GM18511 (cell line): ENCODE measurements around the gene EHBP1.
"Not testable (repeated sequence)": the region's sequence is repeated elsewhere in the genome, so short reads cannot be mapped to it uniquely, and the experiment has no call there.

Source experiments
- ATAC-seq: cut with Tn5 transposase; IDR thresholded peaks from one replicate; pipeline ENCODE4 v1.9.1; 2021; ENCODE audit warnings: mild to moderate bottlenecking, moderate library complexity; ENCODE audit not compliant: unreplicated experiment

Gene EHBP1

DNA sequence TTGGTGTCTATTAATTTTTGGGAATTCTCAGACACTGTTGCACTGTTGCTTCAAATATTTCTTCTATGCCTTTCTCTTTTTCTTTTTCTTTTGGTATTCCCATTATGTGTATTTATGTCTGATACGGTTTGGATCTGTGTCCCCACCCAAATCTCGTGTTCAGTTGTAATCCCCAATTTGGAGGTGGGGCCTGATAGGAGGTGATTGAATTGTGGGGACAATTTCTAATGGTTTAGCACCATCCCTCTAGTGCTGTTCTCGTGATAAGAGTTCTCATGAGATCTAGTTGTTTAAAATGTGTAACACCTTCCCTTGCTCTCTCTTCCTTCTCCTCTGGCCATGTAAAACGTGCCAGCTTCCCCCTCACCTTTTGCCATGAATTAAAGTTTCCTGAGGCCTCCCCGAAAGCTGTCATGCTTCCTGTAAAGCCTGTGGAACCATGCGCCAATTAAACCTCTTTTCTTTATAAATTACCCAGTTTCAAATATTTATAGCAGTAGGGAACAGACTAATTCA, 26.8 kb downstream of the EHBP1 start:
- no peak for ATAC-seq

DNA sequence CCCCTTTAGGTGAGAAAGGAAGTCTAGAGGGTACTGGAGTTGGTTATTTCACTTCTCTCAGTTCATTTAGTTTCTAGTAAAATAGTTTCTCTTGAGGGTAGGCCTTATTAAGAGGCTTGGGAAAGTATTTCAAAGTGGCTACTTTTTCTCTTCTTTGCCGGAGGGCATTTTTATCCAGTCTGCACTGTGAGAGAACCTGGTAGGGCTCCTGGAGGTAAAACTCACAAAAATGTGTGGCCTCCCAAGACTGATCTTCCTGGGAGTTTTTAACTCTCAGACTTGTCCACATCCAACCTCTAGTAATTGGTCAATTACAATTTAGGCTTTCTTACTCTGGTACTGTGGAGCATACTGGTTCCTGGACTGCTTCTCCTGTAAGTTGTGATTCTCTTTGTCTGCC, 28.0 kb downstream of the EHBP1 start:
- no peak for ATAC-seq

DNA sequence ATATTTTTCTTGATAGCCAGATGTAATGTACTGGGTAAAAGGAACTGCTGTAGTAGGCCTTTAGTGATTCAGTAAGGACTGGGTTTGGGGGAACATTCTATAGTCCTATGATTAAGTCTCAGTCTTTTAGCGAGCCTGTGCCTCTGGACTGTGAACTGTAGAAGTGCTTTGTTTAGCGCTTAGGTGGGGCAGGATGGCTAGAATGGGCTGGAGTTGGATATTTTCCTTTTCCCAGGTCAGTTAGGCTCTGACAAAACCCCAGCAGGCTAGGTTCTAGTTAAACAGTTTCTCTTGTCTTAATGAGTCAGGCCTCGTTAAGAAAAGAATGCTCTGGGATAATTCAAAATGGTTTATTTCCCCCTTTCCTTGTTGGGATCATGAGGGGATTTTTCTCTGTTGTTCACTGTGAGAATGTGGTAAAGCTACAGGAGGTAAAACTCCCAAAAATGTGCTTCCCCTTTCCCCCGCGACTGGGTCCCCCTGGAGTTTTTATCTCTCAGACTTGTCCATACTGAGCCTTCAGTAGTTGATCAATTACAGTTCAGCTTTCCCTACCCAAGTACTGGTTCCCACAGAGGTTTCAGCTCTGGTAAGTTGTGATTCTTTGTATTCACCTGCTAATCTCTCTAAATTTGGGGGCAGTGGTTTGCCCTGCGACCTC, 31.5 kb downstream of the EHBP1 start:
- ATAC-seq, result peak; percentile 44

DNA sequence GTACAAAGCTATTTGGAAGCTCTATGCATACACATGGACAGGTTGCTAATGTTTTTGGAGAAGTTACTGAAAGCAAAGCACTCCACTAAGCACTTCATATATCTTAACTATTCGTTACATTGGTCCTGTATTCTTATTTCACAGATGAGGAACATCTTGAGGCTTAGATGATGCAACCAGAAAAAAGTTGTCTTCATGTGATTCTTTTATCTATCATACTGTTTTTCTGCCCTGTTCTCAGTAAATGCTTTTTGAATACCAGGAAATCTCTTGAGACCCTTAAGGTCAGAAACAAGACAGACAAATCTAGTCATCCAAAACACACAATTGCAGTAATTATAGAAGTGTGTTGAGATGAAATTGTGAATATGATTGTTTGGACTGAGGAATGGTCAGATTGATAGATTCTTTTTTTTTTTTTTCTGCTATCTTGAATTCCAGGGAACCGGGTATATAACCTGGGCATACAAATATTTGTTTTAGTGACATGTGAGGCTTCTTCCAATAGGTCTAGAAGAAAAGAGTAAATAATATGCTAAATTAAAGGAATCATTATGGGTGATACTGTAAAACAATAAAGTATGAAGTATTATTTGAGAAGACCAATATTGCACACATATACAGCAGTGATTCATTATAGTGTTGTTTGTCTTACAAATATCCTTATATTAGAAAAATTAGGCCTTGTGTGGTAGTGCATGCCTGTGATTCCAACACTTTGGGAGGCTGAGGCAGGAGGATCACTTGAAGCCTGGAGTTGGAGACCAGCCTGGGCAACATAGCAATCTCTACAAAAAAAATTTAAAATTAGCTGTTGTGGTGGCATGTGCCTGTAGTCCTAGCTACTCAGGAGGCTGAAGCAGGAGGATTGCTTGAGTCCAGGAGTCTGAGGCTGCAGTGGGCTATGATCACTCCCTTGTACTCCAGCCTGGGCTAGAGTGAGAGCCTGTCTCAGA, 33.7 kb downstream of the EHBP1 start:
- ATAC-seq, result no peak

DNA sequence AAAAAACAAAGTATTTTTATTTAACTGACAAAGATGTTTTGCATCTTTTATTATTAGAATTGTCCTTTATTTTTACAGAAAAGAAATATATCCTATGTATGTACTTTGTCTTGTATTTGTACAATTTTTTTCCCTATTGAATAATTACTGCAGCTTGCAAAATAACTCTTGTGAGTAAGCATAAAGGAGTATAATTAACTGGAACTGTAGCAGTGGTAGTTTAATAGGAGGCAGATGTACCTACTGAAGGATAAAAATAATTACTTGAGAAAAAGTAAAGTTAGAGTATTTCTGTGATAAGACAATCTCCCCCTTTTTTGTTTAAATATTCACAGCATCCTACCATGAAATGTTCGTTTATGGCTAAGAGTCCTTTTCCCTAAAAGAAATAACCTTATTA, 34.7 kb downstream of the EHBP1 start:
- no peak for ATAC-seq

DNA sequence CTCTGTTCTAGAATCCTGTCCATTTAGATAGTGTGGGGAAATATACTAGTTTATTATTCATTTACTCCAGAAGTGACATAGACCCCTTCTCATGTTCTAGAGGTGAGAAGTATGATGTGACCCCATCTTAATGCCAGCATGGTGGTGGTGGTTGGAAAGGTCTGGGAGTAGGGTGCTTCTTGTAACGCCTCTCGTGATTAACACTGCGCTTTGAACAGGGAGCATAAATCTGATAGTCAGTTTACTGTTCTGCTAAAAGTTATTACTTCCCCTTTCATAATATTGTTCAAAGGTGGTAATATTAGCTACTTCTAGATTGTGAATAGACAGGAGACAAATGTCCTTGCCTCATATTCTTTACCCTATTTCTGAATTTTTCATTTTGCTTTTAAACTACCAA, 35.6 kb downstream of the EHBP1 start:
- ATAC-seq, result no peak

DNA sequence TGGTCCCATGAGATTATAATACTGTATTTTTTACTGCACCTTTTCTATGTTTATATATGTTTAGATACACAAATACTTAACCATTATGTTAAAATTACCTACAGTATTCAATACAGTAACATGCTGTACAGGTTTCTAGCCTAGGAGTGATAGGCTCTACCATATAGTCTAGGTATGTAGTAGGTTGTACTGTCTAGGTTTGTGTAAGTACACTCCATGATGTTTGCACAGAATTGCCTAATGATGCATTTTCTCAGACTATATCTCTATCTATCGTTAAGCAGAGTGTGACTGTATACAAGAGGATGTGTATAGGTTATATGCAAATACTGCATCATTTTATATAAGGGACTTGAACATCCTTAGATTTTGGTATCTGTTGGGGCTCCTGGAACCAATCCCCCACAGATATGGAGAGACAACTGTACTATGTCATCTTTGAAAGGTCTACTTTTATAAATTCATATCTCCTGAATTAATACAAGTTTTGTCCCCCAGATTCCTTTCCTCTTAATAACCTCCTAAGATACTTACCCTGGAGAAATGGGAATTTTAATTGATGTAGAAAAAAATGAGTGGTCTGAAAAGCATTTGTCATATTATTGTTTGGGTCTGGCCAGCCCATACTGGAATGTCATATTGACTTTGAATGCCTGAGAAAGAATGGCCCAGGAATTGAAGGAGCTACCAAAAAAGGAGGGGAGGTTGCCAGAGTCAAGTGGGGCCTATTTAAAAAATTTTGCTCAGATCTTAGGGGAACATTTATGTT, 36.6 kb downstream of the EHBP1 start:
- no peak for ATAC-seq

DNA sequence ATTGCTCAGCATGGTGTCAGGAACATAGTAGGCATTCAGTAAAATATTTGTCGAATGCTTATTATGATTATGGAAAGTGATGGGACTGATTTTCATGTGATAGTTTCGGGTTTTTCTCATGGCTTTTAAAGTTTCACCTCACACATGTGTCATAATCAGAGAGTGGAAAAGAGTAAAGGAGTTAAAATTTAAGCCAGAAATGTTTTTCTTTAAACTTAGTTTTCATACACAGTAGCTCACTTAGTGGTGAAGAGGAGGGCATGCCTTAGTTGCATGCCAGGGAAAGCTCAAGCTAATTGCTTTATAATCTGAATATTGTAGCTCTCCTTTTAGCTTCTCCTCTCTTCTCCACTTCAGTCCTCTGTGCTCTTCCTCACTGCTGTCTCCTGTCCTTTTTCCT, 38.0 kb downstream of the EHBP1 start:
- ATAC-seq, result peak; percentile 61

DNA sequence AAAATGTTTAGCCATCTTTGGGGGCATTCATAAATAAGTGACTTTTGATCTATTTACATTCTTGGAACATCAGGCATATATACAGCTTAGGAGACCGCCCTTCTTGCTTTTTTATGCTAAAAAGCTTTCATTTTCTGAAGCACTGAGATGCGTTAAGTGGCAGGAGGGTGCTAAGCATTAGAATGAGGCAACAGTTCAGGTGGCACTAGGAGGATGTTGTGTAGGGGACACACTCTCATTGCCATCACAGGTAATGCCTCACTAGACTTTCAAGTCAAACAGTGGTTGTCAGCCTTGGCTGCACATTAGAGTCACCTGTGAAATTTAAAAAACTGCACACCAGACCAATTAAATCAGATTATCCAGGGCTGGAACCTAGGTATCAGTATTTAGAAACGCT, 39.1 kb downstream of the EHBP1 start:
- ATAC-seq, result no peak

DNA sequence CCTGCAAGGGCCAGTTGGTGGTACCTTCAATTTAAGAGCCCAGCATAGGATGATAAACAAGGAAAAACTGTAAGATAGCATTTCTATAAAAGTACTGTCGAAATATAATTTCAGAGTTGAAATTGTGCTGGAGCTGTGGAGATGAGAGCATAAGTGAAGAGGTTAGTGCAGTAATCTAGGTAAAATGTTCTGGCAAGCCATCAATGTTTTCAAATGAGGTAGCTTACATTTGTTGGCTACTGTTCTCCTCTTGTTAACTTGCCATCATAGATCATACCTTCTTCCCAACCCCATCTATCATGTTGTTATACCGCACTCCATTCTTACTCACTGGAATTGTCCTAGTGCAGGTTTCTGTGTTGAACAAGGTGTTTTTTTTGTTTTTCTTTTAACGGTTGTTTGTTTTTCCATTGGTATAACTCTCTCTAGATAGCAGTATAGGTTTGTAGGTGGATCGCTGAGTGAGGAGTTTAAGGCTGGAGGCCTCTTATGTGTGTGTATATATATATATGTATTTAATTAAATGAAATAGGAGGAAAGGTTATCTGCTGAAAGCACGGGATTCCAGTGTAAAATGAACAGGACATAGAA, 40.5 kb downstream of the EHBP1 start:
- ATAC-seq, result no peak

DNA sequence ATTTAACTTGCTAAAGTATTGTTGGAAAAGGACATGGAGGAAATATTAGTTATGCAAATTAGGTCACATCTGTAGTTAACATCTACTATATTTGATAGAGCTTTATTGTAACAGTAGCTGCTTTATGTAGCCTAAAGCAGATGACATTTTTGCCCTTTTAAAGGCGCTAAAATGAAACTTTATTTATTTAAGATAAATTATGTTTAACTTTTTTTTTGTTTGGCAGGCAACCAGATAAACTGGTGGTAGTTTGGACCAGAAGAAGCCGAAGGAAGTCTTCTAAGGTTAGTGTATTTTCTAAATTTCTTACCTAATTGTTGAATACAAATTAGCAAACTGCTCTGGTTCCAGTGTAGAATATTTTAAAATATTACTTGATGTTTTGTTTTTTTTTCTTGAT, 41.7 kb downstream of the EHBP1 start:
- ATAC-seq, result no peak

DNA sequence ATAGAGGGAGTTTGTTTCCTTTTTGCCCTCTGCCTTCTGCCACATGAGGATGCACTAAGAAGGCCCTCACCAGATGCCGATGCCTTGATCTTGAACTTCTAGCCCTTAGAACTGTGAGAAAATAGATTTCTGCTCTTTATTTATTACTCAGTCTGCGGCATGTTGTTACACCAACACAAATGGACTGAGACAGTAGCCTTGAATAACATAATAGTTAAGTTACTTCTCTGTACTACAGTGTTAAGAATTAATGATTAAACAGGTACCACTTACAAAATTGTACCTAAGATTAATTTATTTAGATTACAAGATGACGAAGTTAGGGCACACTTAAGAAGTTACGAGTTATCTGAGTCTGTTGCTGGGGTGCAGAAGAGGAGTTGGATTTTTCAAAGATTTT, 42.4 kb downstream of the EHBP1 start:
- ATAC-seq, result no peak

DNA sequence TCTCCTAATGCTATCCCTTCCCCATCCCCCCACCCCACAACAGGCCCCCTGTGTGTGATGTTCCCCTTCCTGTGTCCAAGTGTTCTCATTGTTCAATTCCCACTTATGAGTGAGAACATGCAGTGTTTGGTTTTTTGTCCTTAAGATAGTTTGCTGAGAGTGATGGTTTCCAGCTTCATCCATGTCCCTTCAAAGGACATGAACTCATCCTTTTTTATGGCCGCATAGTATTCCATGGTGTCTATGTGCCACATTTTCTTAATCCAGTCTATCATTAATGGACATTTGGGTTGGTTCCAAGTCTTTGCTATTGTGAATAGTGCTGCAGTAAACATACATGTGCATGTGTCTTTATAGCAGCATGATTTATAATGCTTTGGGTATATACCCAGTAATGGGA, 43.6 kb downstream of the EHBP1 start:
- ATAC-seq, result not testable (repeated sequence)

DNA sequence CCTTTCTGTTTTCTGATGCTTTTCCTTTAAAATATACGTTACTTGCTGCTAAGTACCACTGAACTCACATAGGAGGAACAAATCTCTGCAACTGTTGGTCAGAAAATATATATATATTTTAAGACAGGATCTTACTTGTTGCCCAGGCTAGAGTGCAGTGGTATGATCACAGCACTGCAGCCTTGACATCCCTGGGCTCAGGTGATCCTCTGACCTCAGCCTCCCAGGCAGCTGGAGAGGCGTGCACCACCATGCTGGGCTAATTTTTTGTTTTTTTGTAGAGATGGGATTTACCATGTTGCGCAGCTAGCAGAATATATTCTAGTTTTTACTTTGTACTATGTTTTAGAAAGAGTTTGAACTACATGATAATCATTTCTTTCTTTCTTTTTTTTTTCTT, 51.5 kb downstream of the EHBP1 start:
- no peak for ATAC-seq

DNA sequence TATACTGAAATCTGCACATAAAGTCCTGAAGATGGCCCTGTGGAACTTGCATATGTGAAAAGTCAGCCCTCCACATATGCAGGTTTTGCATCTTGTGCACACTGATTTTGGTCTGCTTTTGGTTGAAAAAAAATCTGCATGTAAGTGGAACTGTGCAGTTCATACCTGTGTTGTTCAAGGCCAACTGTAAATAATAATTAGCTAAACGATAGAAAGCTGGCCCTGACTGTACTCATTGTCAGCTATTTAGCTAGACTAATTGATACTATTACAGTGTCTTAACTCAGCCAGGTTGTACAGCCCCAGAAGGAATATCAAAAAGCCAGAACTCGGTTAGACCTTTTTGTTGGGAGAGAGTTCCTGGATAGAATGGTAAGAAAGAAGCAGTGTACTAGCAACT, 54.5 kb downstream of the EHBP1 start:
- ATAC-seq, result no peak

DNA sequence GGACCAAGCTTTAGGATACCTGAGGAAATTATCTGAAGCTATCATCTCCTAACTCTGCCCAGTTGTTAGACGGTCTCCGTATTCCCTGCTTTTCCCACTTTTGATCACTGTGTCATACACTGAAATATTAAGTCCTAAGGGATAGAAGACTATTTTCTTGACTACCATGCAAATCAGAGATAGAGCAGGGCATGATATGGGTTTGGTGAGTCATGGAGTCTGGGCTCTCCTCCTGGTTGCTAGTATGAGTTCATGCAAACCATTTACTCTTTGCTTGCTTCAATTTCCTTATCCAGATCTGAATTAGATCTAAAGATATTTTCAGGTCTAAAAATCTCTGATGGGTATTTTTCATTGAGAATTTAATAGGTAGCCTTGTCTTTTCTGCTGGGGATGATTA, 55.0 kb downstream of the EHBP1 start:
- no peak for ATAC-seq

DNA sequence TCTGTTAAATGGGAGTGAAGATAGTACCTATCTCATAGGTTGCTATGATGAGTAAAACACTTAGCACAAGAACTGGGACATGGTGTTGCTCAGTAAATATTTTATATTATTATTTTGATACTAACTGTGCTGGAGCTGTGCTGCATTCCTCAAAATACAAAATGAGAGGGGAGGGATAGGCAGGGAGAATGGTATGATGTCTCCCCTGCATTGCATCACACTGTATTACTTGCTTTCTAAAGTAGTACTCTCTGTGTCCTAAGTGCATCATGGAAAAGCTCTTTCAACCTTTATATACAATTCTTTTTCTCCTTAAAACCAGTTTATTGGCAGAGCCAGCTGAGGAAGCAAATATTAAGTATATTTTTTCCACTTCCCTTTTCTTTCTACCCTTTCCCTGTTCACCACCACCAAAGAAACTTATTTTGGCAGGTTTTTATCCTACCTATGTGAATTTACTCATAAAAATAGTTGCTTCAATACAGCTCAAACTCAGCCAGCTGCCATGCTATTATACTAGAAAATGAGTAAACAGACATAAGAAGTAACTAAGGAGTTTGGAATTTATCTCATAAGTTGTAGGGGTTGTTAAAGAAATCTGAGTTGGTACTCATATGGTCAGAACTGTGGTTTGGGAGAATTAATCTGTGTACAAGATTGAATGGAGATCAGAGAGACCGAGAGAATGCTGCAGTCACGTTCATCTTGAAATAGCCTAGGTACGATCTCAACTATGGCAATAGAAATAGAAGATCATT, 60.3 kb downstream of the EHBP1 start:
- no peak for ATAC-seq

DNA sequence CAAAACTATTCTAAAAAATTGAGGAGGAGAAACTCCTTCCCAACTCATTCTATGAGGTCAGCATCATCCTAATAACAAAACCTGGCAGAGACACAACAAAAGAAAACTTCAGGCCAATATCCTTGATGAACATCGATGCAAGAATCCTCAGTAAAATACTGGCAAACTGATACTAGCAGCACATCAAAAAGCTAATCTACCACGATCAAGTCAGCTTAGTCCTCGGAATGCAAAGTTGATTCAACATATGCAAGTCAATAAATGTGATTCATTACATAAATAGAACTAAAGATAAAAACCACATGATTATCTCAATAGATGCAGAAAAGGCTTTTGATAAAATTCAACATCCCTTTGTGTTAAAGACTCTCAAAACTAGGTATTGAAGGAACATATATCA, 63.1 kb downstream of the EHBP1 start:
- no peak for ATAC-seq

DNA sequence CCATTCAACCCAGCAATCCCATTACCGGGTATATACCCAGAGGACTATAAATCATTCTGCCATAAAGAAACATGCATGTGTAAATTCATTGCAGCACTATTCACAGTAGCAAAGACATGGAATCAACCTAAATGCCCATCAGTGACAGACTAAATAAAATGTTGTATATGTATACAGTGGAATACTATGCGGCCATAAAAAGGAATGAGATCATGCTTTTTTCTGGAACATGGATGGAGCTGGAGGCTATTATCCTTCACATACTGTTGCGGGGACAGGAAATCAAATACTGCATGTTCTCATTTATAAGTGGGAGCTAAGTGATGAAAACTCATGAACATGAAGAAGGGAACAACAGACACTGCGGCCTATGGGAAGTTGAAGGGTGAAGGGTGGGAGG, 65.1 kb downstream of the EHBP1 start:
- ATAC-seq, result no peak
